Measurements from ENCODE around the gene MUC5B.

DNA sequence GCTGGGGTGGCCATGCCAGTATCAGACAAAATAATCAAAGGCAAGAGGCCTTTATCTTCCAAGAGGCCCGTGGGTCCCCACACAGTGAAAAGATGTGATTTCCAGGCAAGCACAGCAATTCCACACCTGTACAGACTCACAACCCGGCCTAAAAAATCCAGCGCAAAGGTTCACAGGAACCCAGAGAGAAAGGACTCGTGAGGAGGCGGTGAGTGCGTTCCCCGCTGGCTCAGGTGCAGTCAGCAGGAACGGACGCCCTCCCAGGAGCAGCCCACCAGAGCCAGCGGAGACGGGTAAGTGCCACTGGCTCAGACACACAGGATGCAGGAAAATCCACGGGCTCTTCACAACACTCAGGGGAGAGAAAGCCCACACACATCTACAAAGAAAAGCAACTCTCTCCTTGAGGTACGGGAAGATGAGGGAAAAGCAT is 82.2 kb downstream of the MUC5B start:
- TF ChIP-seq, protein P1, sequence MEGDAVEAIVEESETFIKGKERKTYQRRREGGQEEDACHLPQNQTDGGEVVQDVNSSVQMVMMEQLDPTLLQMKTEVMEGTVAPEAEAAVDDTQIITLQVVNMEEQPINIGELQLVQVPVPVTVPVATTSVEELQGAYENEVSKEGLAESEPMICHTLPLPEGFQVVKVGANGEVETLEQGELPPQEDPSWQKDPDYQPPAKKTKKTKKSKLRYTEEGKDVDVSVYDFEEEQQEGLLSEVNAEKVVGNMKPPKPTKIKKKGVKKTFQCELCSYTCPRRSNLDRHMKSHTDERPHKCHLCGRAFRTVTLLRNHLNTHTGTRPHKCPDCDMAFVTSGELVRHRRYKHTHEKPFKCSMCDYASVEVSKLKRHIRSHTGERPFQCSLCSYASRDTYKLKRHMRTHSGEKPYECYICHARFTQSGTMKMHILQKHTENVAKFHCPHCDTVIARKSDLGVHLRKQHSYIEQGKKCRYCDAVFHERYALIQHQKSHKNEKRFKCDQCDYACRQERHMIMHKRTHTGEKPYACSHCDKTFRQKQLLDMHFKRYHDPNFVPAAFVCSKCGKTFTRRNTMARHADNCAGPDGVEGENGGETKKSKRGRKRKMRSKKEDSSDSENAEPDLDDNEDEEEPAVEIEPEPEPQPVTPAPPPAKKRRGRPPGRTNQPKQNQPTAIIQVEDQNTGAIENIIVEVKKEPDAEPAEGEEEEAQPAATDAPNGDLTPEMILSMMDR (IDR thresholded peaks at IDR 0.05; ENCODE audit: insufficient read depth, low read length) = no peak
- TF ChIP-seq POLR2AphosphoS5 (IDR thresholded peaks at IDR 0.05; ENCODE audit: low read depth) = no peak
- TF ChIP-seq REST (IDR thresholded peaks at IDR 0.05; ENCODE audit: insufficient replicate concordance, low read depth) = no peak
- TF ChIP-seq SPI1 (IDR thresholded peaks at IDR 0.05; ENCODE audit: borderline replicate concordance, low read depth) = no peak
